Kidney epithelial cell (primary cell): Measurements from ENCODE around the gene PIK3CA. TPM values are rescaled to one million over a fixed set of nuclear protein-coding genes. Genes with fewer than 3 reads are reported as not detected.
"Not testable (repeated sequence)": the region's sequence is repeated elsewhere in the genome, so short reads cannot be mapped to it uniquely, and the experiment has no call there.

Source experiments
- DNase-seq: peaks from one replicate; pipeline ENCODE4 v3.0.0-alpha.2; 2010; ENCODE audit warnings: low read depth
- H3K27me3 ChIP-seq: 2 replicates; pipeline ENCODE4 v1.6.0; 2011; ENCODE audit warnings: low read length; ENCODE audit not compliant: control insufficient read depth, insufficient read depth
- H3K36me3 ChIP-seq: 2 replicates; pipeline ENCODE4 v1.5.1; 2011; ENCODE audit warnings: low read length; ENCODE audit not compliant: control insufficient read depth, insufficient read depth
- H3K4me3 ChIP-seq: 2 replicates; pipeline ENCODE4 v1.5.1; 2011; ENCODE audit warnings: low read depth, mild to moderate bottlenecking, control low read depth, low read length
- CTCF ChIP-seq: IDR thresholded peaks from 2 replicates; pipeline ENCODE4 v1.5.1; 2011; ENCODE audit warnings: mild to moderate bottlenecking, moderate library complexity, low read length, control low read depth, inconsistent platforms; ENCODE audit not compliant: insufficient read depth, poor library complexity, severe bottlenecking
- total RNA-seq: library from RNA; depleted of rRNA; stranded (reverse); fragments of >200 nt; gene quantifications from 2 replicates; pipeline ENCODE4 v1.2.3, GENCODE V29; 2015

Gene PIK3CA
- total RNA-seq, 1 donor from 2014 or later, result 15.8 TPM

GRCh38 chr3:179236669-179237301 is 88.6 kb downstream of the PIK3CA start:
- H3K36me3 ChIP-seq, result no peaks in the 10 kb centered on the region
- TF ChIP-seq CTCF, result no peak
- H3K4me3 ChIP-seq, result no peak overlapping the region
- no peak for DNase-seq
- H3K27me3 ChIP-seq, result no peaks in the 10 kb centered on the region

GRCh38 chr3:179240299-179240698 is 92.1 kb downstream of the PIK3CA start:
- H3K4me3 ChIP-seq, H3K27me3 ChIP-seq, H3K36me3 ChIP-seq, DNase-seq: not testable (repeated sequence)

GRCh38 chr3:179242859-179243258 is 94.7 kb downstream of the PIK3CA start:
- not testable (repeated sequence) for H3K4me3 ChIP-seq, H3K27me3 ChIP-seq, H3K36me3 ChIP-seq, DNase-seq

GRCh38 chr3:179244878-179245277 is 96.7 kb downstream of the PIK3CA start:
- H3K36me3 ChIP-seq, result no peaks in the 10 kb centered on the region
- H3K4me3 ChIP-seq, result no peak overlapping the region
- TF ChIP-seq CTCF, result no peak
- H3K27me3 ChIP-seq, result no peaks in the 10 kb centered on the region
- DNase-seq, result no peak

GRCh38 chr3:179247289-179248015 is 99.3 kb downstream of the PIK3CA start:
- TF ChIP-seq CTCF, result no peak
- Histone ChIP-seq H3K4me3 (no peak overlapping the region), H3K27me3 (no peaks in the 10 kb centered on the region), H3K36me3 (no peaks in the 10 kb centered on the region)
- no peak for DNase-seq

DNA sequence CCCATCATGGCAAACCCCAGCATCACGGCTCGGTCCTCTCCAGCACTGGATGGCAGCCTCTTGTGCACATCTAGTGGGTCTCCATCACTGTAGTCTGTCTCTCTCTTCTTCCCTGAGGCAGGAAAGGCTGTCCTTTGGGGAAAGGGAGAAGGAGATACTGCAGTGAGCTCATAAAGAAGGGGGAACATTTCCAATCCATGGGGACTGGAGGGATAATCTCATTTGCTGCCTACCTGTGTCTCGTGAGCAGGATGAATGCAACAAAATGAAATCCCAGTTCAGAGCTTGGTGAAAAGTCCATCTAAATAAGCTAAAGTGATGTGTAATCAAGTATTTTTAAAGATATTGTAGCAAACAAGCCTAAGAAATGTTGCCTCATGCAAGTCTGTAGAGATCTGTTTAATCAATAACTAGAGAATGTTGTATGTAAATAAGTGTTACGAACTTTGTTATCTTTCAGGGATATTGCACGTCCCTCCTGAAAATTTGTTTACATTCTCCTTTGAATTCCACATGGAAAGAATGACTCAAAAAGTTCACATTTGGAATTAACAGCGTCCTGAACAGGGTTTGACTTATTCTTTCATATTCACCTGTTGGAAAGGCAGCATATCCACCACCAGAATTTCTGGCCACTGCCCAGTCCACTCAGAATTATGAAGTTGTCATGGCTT is 102.8 kb downstream of the PIK3CA start, which contains the start of gene KCNMB3:
Gene KCNMB3 (minus strand): TSS at position 312 of the 674 bp plus-strand sequence. CDS start 124 bp downstream, at position 188.
- Histone ChIP-seq H3K4me3 (no peak within 1 kb of the TSS), H3K36me3 (no peaks in the 10 kb centered on the region), H3K27me3 (no peaks in the 10 kb centered on the region)
- no peak for TF ChIP-seq CTCF
- no peak for DNase-seq
